Endodermal cell (in vitro differentiated cells): Measurements from ENCODE around the gene ATP1A4. TPM values are rescaled to one million over a fixed set of nuclear protein-coding genes. Genes with fewer than 3 reads are reported as not detected.

ENCODE experiments used
- DNase-seq: peaks from one replicate; pipeline ENCODE4 v3.0.0-alpha.2; 2017
- H3K27ac ChIP-seq: 2 replicates; pipeline ENCODE4 v1.5.1; 2013; ENCODE audit warnings: mild to moderate bottlenecking, low read depth, low read length, moderate library complexity
- H3K27me3 ChIP-seq: 2 replicates; pipeline ENCODE4 v1.6.1; 2013; ENCODE audit warnings: mild to moderate bottlenecking, low read length, moderate library complexity; ENCODE audit not compliant: insufficient read depth, control insufficient read depth, poor library complexity, severe bottlenecking
- H3K36me3 ChIP-seq: 2 replicates; pipeline ENCODE4 v1.7.0; 2013; ENCODE audit warnings: mild to moderate bottlenecking, low read length, moderate library complexity; ENCODE audit not compliant: control insufficient read depth, insufficient read depth
- H3K4me1 ChIP-seq: one replicate; pipeline ENCODE4 v1.7.0; 2013; ENCODE audit warnings: low read length; ENCODE audit not compliant: control insufficient read depth, insufficient read depth
- H3K4me3 ChIP-seq: 2 replicates; pipeline ENCODE4 v1.5.1; 2013; ENCODE audit warnings: mild to moderate bottlenecking, low read length, moderate library complexity
- H3K9ac ChIP-seq: 2 replicates; pipeline ENCODE4 v1.6.1; 2013; ENCODE audit warnings: mild to moderate bottlenecking, low read length, moderate library complexity; ENCODE audit not compliant: poor library complexity, severe bottlenecking; ENCODE audit errors: extremely low read depth
- H3K9me3 ChIP-seq: 2 replicates; pipeline ENCODE4 v1.6.1; 2013; ENCODE audit warnings: mild to moderate bottlenecking, low read length, moderate library complexity; ENCODE audit not compliant: control insufficient read depth
- H3K27ac Mint-ChIP-seq: 2 replicates; pipeline ENCODE4 v1.8.0; 2020; ENCODE audit warnings: mixed read lengths
- H3K27me3 Mint-ChIP-seq: 2 replicates; pipeline ENCODE4 v1.8.0; 2021; ENCODE audit warnings: mild to moderate bottlenecking, mixed read lengths; ENCODE audit not compliant: insufficient read depth
- H3K36me3 Mint-ChIP-seq: 2 replicates; pipeline ENCODE4 v1.8.0; 2020; ENCODE audit warnings: low read depth, mixed read lengths
- H3K4me1 Mint-ChIP-seq: 2 replicates; pipeline ENCODE4 v1.8.0; 2020; ENCODE audit warnings: mixed read lengths
- H3K4me3 Mint-ChIP-seq: 2 replicates; pipeline ENCODE4 v1.8.0; 2020; ENCODE audit warnings: mild to moderate bottlenecking, moderate library complexity, mixed read lengths
- H3K9me3 Mint-ChIP-seq: 2 replicates; pipeline ENCODE4 v1.8.0; 2020; ENCODE audit warnings: mild to moderate bottlenecking, mixed read lengths
- WGBS, 2 experiments: methylation state at CpG; one replicate each; pipeline versions ENCODE4 v1.1.5 to v1.1.7; 2013; ENCODE audit warnings: missing lambda C conversion rate in 2 of 2, mixed read lengths in 1 of 2; ENCODE audit not compliant: insufficient coverage in 1 of 2, insufficient read length in 1 of 2; 5-methylcytosine and 5-hydroxymethylcytosine counted together
- total RNA-seq, 2 donors: library from RNA; stranded (reverse); fragmentation: NEBNext Ultra II Directional in 1 of 2; extraction: Animal tissue kit (Norgen Biotek cat#: 25700) in 1 of 2; gene quantifications; 2 replicates in 1 of 2; 3 replicates in 1 of 2; pipeline ENCODE4 v1.2.1, GENCODE V29; 2021
- TF ChIP-seq, protein P1 (sequence below): fragments of 200-600 bp; sonication (generic); conservative IDR thresholded peaks from 2 replicates; pipeline ENCODE4 v1.5.0; 2021; ENCODE audit warnings: antibody characterized with exemption, mild to moderate bottlenecking

Gene ATP1A4
- total RNA-seq, 2 donors from 2014 or later, result 0.55 to 0.75 TPM

GRCh38 chr1:160197231-160197630 is 45.8 kb downstream of the ATP1A4 start:
- no peak for DNase-seq
- no peaks in the 10 kb centered on the region for H3K4me1 ChIP-seq
- no peak overlapping the region for H3K9ac ChIP-seq
- no peaks in the 10 kb centered on the region for H3K36me3 Mint-ChIP-seq
- no peak overlapping the region for H3K27ac ChIP-seq
- 90 to 97% methylated on average over 2 to 4 of the region's 4 CpGs for WGBS, 2 experiments
- no peaks in the 10 kb centered on the region for H3K9me3 ChIP-seq
- no peaks in the 10 kb centered on the region for H3K9me3 Mint-ChIP-seq
- no peaks in the 10 kb centered on the region for H3K36me3 ChIP-seq
- H3K27me3 Mint-ChIP-seq, result no peaks in the 10 kb centered on the region
- no peak overlapping the region for H3K27ac Mint-ChIP-seq
- peaks cover 4% of the 10 kb centered on the region for H3K4me1 Mint-ChIP-seq
- H3K4me3 ChIP-seq, result no peak overlapping the region
- TF ChIP-seq, protein P1, sequence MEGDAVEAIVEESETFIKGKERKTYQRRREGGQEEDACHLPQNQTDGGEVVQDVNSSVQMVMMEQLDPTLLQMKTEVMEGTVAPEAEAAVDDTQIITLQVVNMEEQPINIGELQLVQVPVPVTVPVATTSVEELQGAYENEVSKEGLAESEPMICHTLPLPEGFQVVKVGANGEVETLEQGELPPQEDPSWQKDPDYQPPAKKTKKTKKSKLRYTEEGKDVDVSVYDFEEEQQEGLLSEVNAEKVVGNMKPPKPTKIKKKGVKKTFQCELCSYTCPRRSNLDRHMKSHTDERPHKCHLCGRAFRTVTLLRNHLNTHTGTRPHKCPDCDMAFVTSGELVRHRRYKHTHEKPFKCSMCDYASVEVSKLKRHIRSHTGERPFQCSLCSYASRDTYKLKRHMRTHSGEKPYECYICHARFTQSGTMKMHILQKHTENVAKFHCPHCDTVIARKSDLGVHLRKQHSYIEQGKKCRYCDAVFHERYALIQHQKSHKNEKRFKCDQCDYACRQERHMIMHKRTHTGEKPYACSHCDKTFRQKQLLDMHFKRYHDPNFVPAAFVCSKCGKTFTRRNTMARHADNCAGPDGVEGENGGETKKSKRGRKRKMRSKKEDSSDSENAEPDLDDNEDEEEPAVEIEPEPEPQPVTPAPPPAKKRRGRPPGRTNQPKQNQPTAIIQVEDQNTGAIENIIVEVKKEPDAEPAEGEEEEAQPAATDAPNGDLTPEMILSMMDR, result no peak
- H3K4me3 Mint-ChIP-seq, result no peak overlapping the region
- no peaks in the 10 kb centered on the region for H3K27me3 ChIP-seq

DNA sequence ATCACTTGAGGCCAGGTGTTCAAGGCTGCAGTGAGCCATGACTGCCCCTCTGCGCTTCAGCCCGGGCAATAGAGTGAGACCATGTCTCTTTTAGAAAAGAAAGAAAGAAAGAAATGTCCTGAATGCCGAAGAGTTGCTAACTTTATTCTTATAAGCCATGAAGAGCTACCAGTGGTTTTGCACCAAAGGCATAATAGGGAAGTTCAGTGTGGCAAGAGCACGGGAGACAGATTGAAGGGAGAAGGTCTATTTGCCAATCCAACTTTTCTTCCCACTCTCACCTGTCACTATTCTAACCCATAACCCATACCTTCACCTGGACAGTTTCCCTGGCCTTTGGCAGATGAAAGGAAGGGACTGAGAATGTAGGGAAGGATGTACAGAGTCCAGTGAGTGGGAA is 49.4 kb downstream of the ATP1A4 start:
- no peaks in the 10 kb centered on the region for H3K36me3 ChIP-seq
- H3K27me3 Mint-ChIP-seq, result no peaks in the 10 kb centered on the region
- H3K9me3 ChIP-seq, result no peaks in the 10 kb centered on the region
- no peaks in the 10 kb centered on the region for H3K36me3 Mint-ChIP-seq
- 94 to 96% methylated on average over 3 to 4 of the region's 4 CpGs for WGBS, 2 experiments
- no peak overlapping the region for H3K27ac Mint-ChIP-seq
- H3K4me3 ChIP-seq, result no peak overlapping the region
- H3K27me3 ChIP-seq, result no peaks in the 10 kb centered on the region
- no peak overlapping the region for H3K4me3 Mint-ChIP-seq
- TF ChIP-seq, protein P1, result no peak
- no peak overlapping the region for H3K27ac ChIP-seq
- peaks cover 9% of the 10 kb centered on the region for H3K4me1 Mint-ChIP-seq
- H3K4me1 ChIP-seq, result no peaks in the 10 kb centered on the region
- no peak for DNase-seq
- no peaks in the 10 kb centered on the region for H3K9me3 Mint-ChIP-seq
- no peak overlapping the region for H3K9ac ChIP-seq

- H3K27ac ChIP-seq, result no peak overlapping the region
- peak overlapping the region; percentile 62 for H3K4me3 ChIP-seq
- H3K4me3 Mint-ChIP-seq, result peak overlapping the region; percentile 80
- TF ChIP-seq, protein P1, result no peak
- peak overlapping the region; percentile 72 for H3K27ac Mint-ChIP-seq
- WGBS, 2 experiments, result 74 to 100% methylated on average over 1 to 3 of the region's 7 CpGs
- H3K9me3 Mint-ChIP-seq, result no peaks in the 10 kb centered on the region
- H3K27me3 Mint-ChIP-seq, result no peaks in the 10 kb centered on the region
- H3K9ac ChIP-seq, result no peak overlapping the region
- peaks cover 6% of the 10 kb centered on the region for H3K4me1 ChIP-seq
- H3K27me3 ChIP-seq, result no peaks in the 10 kb centered on the region
- H3K36me3 ChIP-seq, result peaks cover 12% of the 10 kb centered on the region
- peaks cover 13% of the 10 kb centered on the region for H3K36me3 Mint-ChIP-seq
- peaks cover 28% of the 10 kb centered on the region for H3K4me1 Mint-ChIP-seq
- no peaks in the 10 kb centered on the region for H3K9me3 ChIP-seq
- DNase-seq, result no peak
Observed at GRCh38 chr1:160204526-160205241, 53.3 kb downstream of the ATP1A4 start.
